GM19025 (cell line): ENCODE data around the gene HRH1.
"Not testable (repeated sequence)": the region's sequence is repeated elsewhere in the genome, so short reads cannot be mapped to it uniquely, and the experiment has no call there.

Experiments used
- ATAC-seq: cut with Tn5 transposase; IDR thresholded peaks from one replicate; pipeline ENCODE4 v1.9.1; 2021; ENCODE audit warnings: mild to moderate bottlenecking, low read depth, moderate library complexity; ENCODE audit not compliant: unreplicated experiment

Gene HRH1

DNA sequence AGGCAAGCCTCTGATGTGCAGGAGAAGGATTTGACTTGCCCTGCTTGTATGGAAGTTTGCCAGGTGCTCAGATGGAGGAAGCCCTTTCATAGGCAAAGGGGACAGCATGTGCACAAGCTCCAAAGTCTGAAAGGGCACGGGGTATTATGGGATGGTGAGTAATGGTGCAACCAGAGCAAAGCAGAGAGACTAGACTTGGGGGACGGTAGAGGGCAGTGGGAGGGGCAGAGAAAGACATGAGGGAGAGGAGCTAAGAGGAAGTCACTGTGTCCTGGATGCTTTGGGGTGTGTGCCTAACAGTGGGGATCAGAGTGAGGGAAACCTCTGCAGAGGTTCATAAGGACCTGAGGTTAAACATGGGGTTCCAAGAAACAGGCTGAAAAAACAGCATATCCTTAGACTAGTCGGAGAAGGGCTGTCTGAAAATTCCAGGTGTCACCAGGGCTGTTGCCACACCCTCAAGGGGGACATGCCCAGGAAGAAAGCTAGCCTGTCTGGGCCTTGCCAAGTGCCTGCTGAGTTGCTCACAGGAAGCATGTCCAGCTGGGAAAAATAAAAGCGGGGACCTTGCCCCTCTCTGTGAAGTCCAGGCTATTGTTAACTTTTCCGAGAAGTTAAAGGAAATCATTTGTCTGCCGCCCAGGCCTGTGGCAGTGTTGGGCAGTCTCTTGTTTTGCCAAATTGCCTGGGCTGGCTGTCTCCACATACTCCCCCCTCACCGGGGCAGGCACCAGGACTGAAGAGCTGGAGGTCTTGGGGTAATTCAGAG lies 47.1 kb downstream of the HRH1 start:
- no peak for ATAC-seq

DNA sequence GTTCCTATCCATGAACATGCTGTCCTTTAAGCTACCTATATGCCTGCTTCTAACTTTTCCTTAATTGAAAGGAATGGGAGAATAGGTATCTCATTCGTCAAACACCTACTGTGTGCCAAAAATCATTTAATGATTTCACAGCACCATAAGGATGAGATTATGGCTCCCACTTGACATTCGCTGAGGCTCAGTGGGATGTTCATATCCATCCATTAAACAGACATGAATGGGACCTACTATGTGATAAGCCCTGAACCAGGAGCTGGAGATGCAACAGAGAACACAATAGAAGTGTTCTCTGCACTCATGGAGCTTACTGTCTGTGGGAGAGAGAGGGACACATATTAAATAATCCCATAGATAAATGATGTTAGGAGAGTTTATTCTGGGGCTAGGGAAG lies 49.7 kb downstream of the HRH1 start:
- ATAC-seq, result no peak

DNA sequence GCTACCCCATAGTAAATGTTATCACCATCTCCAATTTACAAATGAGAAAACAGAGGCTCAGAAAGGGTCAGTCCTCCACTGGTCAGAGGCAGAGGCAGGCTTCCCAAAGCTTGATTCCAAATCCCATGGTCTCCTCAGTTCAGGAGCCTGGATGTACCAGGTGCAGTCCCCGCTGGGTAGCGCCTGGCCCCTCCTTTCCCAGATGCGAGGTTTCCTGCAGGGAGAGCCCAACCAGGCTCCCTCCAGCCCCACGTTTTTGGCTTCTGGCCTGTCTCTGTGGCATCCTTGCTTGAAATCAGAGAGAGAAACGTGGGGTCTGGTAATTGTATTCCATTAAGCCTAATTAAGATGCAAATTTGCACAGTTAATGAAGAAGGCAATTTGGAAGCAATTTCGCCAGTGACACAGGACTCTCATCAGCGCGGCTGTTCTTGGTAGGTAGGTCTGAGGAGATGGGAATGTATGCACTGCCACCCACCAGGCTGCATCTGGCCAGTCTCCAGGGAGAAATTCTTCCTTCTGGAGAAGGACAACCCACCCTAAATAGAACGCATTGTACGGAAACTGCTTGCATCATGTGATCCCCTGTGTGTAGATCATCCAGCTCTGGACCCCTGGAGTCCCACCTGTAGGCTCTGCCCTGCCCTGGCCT lies 50.5 kb downstream of the HRH1 start:
- ATAC-seq, result no peak

DNA sequence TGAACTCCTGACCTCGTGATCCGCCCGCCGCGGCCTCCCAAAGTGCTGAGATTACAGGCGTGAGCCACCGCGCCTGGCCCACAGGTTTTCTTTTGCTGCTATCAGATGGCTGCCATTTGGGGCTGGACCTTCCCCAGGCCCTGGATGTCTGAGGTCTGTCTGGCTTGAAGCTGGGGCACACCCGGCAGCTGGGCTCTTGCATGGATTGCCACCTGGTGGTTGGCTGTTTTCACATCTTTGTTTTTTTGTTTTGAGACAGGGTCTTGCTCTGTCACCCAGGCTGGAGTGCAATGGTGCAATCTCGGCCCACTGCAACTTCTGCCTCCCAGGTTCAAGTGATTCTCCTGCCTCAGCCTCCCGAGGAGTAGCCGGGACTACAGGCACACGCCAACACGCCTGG lies 51.6 kb downstream of the HRH1 start:
- not testable (repeated sequence) for ATAC-seq

DNA sequence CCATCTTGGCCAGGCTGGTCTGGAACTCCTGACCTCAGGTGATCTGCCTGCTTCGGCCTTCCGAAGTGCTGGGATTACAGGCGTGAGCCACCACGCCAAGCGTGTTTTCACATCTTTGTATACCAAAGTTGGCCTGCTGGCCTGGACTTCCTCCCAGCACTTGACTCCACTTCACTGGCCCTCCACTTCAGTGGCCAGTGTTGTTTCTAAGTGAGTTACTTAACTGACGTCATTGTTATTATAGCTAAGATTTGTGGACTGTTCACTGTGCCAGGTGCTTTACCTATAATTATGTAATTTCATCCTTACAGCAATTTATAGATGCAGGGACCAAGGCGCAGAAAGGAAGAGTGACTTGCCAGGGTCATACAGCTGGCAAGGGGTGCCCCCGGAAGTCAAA lies 52.0 kb downstream of the HRH1 start:
- no peak for ATAC-seq

DNA sequence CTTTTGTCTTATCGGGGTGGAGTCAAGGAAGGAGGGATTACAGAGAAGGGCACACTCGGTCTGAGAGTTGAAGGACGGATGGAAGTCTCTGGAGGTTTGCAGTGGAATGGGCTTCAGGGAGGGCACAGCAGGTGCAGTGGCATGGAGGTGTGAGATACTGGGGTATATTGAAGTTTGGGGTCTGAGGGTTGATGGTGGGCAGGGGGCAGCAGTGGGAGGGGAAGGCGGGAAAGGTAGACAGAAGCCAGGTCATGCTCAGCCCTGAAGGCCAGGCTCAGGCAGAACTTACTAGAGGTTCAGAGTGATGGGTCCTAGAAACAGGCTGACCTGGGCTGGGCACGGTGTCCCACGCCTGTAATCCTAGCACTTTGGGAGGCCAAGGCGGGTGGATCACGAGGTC lies 52.7 kb downstream of the HRH1 start:
- no peak for ATAC-seq

DNA sequence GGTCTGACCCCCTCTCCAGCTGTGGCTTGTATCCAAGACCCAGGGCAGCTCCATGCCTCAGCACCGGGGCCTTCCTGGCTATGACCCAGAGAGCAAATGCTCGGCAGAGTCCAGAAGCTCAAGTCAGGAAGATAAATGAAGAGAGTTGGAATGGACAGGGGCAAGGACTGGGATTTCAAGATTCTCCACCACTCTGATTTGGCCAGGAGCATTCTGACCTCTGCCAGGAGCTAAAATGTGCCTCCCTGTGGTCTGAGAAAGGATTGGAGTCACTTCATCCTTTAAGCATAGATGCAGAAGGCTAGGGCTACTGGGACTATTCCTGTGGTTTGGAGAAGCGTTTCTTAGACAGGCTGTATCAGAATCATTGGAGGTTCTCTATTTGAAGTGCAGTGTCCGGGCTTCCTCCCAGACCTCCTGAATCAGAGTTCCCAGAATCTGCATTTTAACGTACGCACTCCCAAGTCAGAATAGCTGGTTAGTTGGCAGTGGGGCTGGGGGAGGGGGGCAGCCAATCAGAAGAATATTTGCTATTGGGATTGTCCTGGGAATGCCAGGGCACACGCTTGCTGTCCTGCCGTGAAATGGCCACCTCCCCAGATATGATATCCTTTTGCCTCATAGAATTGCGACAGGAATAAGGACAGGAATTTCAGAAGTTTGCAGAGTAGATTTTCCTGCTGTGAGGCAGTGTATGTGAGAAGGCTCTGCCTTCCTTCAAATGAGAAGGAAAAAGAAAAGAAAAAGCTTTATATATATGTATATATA lies 57.4 kb downstream of the HRH1 start:
- no peak for ATAC-seq

DNA sequence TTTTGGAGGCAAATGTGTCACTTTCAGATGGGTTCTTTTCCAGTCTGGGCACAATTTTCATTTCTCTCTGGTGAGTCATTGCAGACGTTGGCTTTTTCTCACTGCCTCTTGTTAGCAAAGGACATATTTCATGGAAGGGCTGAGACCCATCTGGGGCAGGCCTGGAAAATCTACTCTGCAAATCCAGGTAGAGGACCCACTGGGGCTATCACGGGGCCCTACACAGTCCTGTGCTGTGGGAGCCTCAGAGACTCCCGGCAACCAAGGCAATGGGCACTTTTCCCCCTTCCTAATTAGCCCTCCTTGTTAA lies 58.0 kb downstream of the HRH1 start:
- ATAC-seq, result no peak

DNA sequence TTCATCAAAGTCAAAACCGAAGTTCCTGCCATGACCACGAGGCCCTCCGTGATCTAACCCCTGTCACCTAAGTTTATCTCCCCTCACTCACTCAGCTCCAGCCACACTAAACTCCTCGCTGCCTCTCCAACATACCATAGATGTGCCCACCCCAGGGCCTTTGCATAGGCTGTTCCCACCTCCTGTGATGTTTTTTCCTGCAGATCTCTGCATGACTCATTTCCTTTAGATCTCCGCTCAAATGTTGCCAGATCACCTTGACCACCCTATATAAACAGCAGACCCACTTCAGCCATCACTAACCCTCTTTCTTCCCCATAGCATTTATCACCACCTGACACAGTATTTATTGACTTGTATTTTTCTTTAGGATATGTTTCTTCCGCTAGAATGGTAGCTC lies 58.5 kb downstream of the HRH1 start:
- ATAC-seq, result no peak

DNA sequence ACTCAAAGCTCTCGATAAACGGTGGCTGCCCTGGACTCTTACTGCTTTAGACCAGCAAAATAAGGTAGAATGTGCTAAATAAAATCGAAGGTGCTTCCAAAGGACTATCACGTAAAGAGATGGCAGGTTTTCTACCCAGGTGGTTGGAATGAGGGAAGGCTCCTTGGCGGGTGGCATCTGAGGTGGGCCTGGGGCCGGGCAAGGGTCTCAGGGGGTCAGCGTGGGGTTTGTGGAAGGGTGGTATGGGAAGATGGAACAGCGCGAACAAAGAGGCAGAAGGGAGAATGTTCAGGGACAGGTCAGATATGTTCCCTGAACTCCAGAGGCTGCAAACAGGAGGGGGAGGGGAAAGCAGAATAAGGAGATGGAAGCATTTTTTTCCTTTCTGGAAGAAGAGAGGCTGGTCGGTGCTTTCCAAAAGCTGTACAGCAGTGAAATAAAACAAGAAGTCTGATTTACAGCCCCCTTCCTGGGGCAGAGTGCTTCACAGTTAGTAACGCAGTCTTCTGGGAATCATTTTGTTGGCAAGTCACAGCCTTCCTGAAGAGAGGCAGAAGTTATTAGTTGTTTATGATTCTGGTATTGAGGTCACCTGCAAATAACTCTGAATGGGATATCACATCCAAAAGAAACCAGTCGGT lies 59.6 kb downstream of the HRH1 start:
- no peak for ATAC-seq

DNA sequence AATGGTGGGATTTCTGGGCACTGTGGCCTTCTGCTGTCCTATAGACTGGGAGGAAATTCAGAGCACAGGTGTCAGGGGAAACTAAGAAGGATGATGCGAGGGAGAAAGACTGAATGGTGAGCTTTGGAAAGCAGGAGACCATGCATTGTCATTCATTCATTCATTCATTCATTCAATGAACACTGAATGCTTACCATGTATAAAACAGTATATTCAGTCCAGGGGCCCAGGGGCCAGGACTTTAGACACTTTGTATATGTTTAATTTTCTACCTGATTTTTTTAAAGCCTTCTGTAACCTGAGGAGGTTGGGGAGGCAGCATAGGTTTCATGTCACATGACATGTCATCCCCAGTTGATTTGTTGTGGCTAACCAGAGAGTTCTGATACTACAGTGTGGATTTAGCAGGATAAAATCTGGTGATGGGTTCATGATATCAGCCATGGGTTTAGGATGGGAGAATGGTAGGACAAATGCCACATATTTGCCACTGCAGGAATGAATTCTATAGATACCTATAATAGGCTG lies 60.2 kb downstream of the HRH1 start:
- no peak for ATAC-seq

DNA sequence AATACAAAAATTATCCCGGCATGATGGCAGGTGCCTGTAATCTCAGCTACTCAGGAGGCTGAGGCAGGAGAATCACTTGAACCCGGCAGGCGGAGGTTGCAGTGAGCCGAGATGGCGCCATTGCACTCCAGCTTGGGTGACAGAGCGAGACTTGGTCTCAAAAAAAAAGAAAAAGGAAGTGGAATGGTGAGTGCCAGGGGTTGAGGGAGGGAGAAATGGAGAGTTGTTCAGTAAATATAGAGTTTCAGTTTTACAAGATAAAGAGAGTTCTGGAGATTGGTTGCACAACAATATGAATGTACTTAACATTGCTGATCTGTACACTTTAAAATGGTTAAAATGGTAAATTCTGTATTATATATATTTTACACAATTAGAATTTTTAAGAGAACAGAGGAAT lies 63.1 kb downstream of the HRH1 start:
- ATAC-seq, result not testable (repeated sequence)

DNA sequence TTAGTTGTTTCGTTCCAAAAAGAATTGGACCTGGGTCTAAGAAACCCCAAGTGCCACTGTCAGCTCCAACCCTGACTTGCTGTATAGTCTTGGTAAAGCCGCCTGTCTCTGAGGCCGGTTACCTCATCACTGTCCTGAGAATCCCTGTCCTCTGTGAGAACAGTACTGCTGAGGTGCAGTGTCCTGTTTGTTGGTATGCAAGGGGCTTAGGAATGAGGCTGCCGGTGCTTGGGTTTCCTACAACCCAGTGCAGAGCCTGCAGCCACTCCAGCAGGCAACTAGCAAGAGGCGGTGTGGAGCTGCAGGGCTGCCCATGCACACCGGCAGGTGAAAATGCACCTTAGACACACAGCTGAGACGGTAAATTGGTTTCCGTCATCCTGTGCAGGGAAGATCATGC lies 65.9 kb downstream of the HRH1 start:
- no peak for ATAC-seq

DNA sequence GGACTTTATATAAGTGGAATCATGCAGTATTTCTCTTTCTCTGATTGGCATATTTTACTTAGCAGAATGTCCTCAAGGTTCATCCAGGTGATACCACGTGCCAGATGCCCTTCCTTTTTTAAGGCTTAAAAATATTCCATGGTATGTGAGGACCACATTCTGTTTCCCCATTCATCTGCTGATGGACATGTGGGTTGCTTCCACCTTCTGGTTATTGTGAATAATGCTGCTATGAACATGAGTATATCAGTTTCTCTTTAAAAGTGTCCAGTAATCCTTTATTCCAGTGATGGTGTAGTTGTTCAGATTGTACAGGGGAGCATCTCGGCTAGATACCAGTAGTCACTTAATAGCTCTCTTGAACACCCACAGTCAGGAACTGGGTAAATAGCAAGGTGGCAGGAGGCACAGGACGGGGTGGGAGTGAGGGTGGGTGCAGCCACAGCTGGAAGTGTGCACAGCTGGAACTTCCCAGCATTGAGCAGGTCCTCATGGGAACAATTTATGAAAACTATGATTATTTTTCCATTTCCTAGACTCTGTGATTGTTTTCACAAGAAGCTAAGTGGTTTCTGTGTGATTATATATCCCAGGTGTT lies 67.6 kb downstream of the HRH1 start:
- ATAC-seq, result no peak

DNA sequence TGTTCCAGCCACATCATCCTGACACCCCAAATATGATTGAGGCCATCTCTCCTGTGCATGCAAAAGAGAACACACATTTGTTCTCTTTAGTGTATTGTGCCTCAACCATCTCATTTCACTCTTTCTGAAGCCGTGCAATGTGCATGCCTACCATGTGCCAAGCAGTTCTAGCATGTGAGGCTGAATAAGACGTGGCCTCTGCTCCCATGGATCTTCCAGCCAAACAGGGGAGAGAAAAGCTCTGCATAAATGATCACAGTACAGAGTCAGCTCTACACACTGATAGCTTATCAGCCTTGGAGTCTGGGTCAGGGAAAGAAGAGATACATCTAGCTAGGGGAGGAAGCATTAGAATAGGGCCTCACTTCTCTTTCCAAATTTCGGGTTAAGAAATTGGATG lies 69.7 kb downstream of the HRH1 start:
- ATAC-seq, result no peak

DNA sequence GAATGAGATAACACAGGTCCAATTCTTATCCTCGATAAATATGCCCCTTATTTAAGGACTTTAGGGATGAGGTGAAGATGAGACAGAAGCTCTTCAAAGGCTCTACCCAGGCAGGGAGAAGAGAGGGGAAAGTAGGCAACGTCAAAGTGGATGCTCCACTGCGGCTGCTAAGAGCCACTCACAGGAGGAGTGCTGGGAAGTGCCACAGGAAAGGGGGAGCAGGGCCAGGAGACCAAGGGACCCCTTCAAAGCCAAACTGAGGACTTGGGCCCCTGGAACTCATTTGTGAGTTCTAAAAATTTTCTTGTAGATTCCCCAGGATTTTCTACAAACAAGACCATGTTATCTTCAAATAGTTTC lies 70.6 kb downstream of the HRH1 start:
- ATAC-seq, result no peak

DNA sequence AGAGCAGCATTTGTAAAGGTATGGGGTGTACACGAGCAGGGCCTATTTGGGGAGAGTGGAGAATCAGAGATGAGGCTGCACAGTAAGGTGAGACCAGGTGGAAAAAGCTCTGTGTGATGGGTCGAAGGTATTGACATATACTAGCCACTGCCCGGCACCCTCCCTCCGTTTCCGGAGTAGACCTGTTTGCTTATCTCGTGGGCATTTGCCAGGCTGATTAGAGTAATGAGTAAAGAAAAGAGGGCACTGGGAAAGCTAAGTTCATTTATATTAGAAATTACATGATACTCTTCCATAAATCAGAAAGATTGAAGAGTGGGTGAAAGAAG lies 71.7 kb downstream of the HRH1 start:
- no peak for ATAC-seq

DNA sequence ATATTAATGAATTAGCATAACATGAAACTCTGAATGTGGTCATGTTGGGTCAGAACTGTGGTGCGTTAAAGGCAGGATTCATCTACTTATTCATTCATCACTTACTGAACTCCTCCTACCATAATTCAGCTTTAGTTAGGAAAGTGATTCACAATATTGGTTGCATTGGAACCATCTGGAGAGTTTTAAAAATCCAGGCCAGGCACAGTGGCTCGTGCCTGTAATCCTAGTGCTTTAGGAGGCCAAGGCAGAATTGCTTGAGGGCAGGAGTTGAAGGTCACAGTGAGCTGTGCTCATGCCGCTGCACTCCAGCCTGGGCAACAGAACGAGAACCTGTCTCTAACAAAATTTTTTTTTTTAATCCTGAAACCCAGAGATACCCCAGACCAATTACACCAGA lies 73.7 kb downstream of the HRH1 start:
- ATAC-seq, result no peak

DNA sequence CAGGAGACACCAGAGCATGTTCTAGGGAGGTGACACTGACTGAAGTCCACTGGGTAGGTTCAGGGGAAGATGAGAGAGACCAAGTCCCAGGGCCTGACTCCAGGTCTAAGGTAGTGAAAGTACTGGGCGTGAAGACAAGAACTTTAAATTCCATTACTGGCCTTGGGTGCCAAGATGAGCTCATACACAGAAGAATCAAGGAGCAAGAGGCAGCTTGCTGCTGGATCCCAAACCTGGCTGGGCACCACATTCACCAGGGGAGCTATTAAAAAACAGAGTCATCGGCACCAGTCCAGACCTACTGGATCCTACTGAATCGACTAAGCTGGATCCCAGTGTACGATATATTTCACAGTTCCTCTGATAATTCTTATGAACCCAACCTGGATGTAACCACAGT lies 75.8 kb downstream of the HRH1 start:
- no peak for ATAC-seq

DNA sequence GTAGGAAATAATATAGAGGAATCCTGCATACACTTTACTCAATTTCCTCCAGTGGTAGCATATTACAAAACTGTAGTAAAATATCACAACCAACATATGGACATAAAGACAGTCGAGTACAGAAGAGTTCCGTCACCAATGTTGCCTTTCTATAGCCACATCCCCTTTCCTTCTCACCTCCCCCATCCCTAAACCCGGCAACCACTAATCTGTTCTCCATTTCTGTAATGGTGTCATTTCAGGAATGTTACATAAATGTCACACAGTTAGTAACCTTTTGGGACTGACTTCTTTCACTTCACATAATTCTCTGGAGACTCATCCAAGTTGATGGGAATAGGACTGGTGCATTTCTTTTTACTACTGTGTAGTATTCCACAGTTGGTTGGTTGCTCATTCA lies 76.5 kb downstream of the HRH1 start:
- no peak for ATAC-seq

DNA sequence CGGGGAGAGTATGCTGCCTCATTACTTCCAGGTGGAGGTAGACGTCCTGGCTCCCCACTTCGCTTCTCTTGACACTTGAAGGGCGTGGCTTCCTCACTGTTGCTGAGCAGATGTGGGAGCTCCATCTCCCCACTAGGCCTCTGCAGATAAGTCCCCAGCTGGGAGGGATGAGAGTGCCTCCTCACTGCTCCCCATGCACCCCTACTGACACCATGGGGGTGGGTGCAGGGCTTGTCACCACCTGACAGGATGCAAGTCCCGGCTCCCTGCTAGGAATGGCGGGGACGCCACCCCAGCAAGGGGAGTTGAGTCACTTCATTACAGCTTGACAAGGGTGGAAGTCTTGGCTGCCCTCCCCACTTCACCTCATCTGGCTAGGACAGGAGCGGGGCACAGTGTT lies 81.1 kb downstream of the HRH1 start:
- ATAC-seq, result no peak
